Activated naive CD8-positive, alpha-beta T cell treated with anti-CD3 and anti-CD28 coated beads, Interleukin-2, amount 10 ng/mL, durations not matched to agents 7 days and 5 days (primary cell): ENCODE data around the gene FOSL2. TPM values are rescaled to one million over a fixed set of nuclear protein-coding genes. Genes with fewer than 3 reads are reported as not detected.

Experiments
- ATAC-seq: fragments of 150-1000 bp; cut with Tn5 transposase; one replicate; pipeline ENCODE4 v1.10.0; 2021; ENCODE audit warnings: low read depth, moderate library complexity
- POLR2A ChIA-PET: fragments of 350-600 bp; sonication (Branson Sonifier 250); formaldehyde crosslinking; loops from one replicate; lab custom pipeline; 2021; ENCODE audit warnings: antibody characterized with exemption; lab: Charles Lee
- DNase-seq: peaks from one replicate; pipeline ENCODE4 v3.0.0; 2021
- H3K27ac Mint-ChIP-seq: one replicate; pipeline ENCODE4 v1.8.0; 2022; ENCODE audit warnings: mild to moderate bottlenecking, mixed read lengths
- H3K27me3 Mint-ChIP-seq: one replicate; pipeline ENCODE4 v1.8.0; 2022; ENCODE audit warnings: mild to moderate bottlenecking, moderate library complexity, mixed read lengths
- H3K36me3 Mint-ChIP-seq: one replicate; pipeline ENCODE4 v1.8.0; 2021; ENCODE audit warnings: mild to moderate bottlenecking, mixed read lengths
- H3K4me1 Mint-ChIP-seq: one replicate; pipeline ENCODE4 v1.8.0; 2021; ENCODE audit warnings: mixed read lengths
- H3K4me3 Mint-ChIP-seq: one replicate; pipeline ENCODE4 v1.8.0; 2022; ENCODE audit warnings: mild to moderate bottlenecking, moderate library complexity, mixed read lengths
- H3K9me3 Mint-ChIP-seq: one replicate; pipeline ENCODE4 v1.8.0; 2021; ENCODE audit warnings: mixed read lengths
- total RNA-seq, 2 experiments: library from RNA; stranded (reverse); gene quantifications; one replicate each; pipeline ENCODE4 v1.2.3, GENCODE V29; 2021

Gene FOSL2
- total RNA-seq, 2 experiments from 2014 or later = 24.9 to 30.1 TPM

DNA sequence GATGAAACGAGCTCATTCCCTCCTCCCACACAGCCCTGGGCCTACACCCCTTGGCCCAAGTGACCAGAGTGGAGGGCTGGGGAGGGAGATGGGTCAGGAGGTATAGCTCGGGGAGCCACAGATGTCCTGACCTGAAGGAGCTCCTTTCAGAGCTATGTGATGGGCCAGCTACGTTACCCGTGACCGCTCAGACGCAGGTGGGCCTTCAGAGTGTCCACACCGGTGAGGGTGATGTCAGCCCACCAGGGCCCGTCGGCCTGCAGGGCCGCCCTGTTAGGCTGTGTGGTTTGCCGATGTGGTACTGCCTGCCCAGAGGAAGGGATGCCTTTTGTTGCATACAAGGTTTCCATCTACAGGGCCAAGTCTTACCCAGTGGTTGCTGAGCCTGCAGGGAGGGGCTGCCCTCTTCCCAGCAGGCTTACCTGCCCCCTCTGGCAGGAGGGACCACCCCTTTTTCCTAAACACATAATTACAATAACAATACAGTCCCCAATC lies 41.8 kb upstream of the FOSL2 start:
- DNase-seq (peak; percentile 28), ATAC-seq (no peak)
- Mint-ChIP-seq H3K36me3 (no peaks in the 10 kb centered on the region), H3K27ac (no peak overlapping the region), H3K4me1 (peaks cover 9% of the 10 kb centered on the region), H3K9me3 (no peaks in the 10 kb centered on the region), H3K27me3 (no peaks in the 10 kb centered on the region), H3K4me3 (no peak overlapping the region)
- POLR2A ChIA-PET = interaction anchor here (1.3 to 1.6 kb wide), 2 partner anchors 8 to 9 kb away, joined by 3 to 5 read pairs; no protein-coding TSS in a partner anchor

DNA sequence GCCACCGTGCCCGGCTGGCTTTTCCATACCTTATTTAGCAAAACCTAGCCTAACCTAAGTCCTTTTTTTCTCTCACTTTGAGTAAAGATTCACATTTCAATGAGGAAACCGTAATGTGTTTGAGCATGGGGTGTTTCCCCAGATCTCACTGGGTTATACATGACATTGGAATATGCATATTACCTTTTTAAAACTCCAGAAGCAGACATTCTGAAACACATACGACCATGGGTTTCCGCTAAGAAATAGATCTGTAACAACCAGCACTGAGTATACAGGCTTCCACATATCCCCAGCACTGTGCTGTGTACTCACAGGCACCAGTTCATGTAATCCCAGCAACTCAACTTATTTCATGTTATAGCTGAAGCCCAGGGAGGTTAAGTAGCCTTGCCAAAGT lies 41.0 kb upstream of the FOSL2 start:
- DNase-seq = no peak
- Mint-ChIP-seq H3K4me1 (peaks cover 9% of the 10 kb centered on the region), H3K27me3 (no peaks in the 10 kb centered on the region), H3K27ac (no peak overlapping the region), H3K36me3 (no peaks in the 10 kb centered on the region), H3K4me3 (no peak overlapping the region), H3K9me3 (no peaks in the 10 kb centered on the region)
- POLR2A ChIA-PET = no interaction called here
- no peak for ATAC-seq

DNA sequence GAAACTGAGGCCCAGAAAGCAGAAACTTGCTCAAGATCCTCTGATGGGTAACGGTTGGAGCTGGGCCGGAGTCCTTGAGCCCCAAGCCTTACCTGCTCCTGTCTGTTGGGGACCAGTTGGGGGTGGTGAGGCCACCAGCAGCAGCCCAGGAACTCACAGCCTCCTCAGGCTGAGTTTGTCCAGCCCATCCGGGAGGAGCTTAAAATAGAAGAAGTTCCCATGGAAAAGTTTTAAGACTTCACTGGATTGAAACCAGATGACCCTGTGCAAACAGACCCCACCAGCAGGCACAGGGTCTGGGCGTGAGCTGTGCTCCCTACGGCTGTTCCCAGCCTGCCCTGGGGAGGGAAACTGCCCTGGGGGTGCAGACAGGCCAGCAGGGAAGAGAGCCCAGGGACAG lies 40.6 kb upstream of the FOSL2 start:
- Mint-ChIP-seq H3K27me3 (no peaks in the 10 kb centered on the region), H3K4me1 (peaks cover 9% of the 10 kb centered on the region), H3K4me3 (no peak overlapping the region), H3K9me3 (no peaks in the 10 kb centered on the region), H3K27ac (no peak overlapping the region), H3K36me3 (no peaks in the 10 kb centered on the region)
- DNase-seq (no peak), ATAC-seq (no peak)
- POLR2A ChIA-PET = no interaction called here

DNA sequence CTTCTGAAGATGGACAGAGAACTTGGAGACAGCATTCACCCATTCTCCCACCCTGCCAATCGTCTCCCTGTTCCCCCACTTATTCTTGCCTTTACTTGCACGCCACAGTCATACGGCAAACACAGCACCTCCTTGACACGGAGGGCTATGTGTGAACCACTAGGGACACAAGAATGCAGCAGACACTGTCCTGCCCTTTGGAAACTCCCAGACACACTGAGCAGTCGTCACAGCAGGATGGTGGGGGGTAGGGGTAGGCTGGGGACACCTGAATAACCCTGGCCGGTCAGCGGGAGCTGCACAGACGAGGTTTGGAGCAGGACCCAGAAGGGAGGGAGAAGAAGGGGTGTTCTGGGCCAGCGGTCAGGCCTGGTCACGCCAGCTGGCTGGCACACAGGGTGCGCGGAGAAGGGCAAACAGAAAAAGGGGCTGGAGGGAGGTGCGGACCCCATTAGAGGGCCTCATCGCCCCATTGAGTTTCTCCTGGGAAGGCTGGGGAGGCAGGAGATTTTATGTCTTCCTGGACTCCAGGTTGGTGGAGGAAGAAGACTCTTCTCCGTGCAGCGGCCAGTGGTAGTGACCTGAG lies 40.0 kb upstream of the FOSL2 start:
- ATAC-seq (no peak), DNase-seq (peak; percentile 25)
- H3K27ac Mint-ChIP-seq = no peak overlapping the region
- H3K4me3 Mint-ChIP-seq = no peak overlapping the region
- no peaks in the 10 kb centered on the region for H3K27me3 Mint-ChIP-seq
- H3K36me3 Mint-ChIP-seq = no peaks in the 10 kb centered on the region
- peaks cover 6% of the 10 kb centered on the region for H3K4me1 Mint-ChIP-seq
- no peaks in the 10 kb centered on the region for H3K9me3 Mint-ChIP-seq
- POLR2A ChIA-PET = no interaction called here

DNA sequence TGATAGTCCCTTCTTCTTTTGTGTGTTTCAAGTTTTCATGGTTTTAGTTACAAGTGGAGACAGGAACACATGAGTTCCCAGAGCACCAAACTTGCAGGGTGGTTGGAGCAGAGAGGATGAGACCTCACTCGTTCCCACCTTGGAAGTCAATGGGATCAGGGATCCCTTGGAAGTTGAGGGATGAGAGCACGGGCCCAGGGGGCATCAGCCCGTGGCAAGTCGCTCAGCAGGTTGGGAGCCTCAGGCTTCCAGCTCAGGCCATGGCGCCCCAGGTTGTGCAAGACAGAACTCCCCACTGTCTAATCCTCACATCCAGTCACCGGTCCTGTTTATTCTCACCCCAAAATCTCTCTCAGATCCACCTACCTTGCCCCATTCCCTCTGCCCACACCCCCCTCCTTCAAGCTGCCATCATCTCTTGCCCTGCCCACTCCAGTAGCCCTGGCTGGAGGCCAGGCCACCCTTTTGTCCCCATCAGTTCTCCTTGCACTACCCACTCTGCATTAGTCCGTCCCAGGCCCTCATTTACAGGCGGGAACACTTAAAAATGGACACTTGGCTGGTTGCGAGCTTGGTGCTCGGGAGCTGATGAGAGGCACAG lies 37.6 kb upstream of the FOSL2 start:
- Mint-ChIP-seq H3K27me3 (no peaks in the 10 kb centered on the region), H3K4me1 (peaks cover 19% of the 10 kb centered on the region)

DNA sequence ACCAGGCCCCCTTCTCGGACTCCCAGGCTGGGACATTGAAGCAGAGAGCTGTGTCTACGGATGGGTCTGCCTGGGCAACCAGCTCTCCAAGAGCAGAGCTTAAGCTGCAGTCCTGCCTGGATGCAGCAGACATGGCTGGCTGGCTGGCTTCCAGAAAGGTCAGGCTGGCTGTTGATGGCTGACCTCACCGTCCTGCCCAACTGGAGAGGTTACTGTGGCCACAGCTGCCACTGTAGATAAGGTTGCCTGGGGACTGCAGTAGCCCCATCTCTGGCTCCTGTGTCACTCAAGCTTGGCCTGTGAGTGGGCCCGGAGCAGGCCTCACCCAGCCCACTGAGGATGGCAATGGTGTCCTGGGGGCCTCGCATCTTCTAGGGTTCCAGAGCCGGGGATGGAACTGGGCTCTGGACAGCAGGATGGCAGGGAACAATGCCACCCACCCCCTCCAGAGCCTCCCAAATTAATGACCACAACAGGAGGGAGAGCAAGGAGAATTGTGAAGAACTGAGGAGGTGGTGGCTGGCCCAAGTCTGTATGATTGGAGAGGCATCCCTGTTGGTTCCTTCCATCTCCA lies 37.0 kb upstream of the FOSL2 start:
- H3K27me3 Mint-ChIP-seq = no peaks in the 10 kb centered on the region
- H3K4me3 Mint-ChIP-seq = no peak overlapping the region
- POLR2A ChIA-PET = interaction anchor here (2.6 kb wide), 1 partner anchor 36 kb away, joined by 13 read pairs; no protein-coding TSS in a partner anchor
- H3K9me3 Mint-ChIP-seq = no peaks in the 10 kb centered on the region
- peaks cover 22% of the 10 kb centered on the region for H3K4me1 Mint-ChIP-seq
- DNase-seq (peak; percentile 27), ATAC-seq (no peak)
- H3K27ac Mint-ChIP-seq = peak overlapping the region; percentile 64
- no peaks in the 10 kb centered on the region for H3K36me3 Mint-ChIP-seq

More for the DNA sequence above, 37.6 kb upstream of the FOSL2 start:
- ATAC-seq (no peak), DNase-seq (peak; percentile 26)
- Mint-ChIP-seq H3K27ac (no peak overlapping the region), H3K36me3 (no peaks in the 10 kb centered on the region), H3K9me3 (no peaks in the 10 kb centered on the region), H3K4me3 (no peak overlapping the region)
- POLR2A ChIA-PET = interaction anchor here (2.6 kb wide), 1 partner anchor 36 kb away, joined by 13 read pairs; no protein-coding TSS in a partner anchor

DNA sequence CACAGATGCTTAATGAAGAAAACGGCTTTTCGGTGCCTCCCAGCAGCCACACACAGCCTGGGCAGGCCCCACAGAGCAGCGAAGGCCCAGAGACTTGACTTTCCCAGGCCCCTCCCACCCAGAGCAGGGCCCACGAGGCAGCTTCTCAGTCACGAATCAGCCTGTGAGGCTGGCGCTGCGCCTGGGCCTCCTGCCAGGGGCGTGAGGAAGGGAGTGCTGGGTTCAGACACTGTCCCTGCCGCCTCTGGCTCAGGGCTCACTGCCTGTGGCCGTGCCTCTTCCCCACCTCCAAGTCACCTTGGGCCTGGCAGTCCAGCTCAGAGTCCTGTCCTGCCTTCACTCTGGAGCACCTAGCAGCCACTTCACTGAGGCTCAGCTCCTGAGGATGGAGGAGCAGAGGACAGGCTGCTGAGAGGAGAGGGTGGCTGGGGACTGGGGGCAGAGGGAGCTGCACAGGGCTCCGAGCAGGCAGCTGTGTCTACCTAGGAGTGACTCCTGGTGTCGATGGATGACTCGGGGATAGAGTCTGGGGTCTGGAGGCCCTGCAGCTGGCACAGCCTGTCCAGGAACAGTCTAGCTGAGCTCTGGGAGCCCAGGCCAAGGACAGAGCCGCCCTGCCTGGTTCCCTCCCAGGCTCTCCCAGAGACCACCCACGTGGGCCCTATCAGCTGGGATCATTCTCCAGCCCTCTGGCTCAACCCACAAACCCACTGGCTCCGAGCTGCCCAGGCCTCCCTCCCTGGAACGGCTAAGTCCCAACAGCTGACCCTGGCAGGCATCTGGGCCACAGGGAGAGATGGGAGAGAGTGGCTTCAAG lies 36.4 kb upstream of the FOSL2 start:
- DNase-seq = no peak
- Mint-ChIP-seq H3K4me1 (peaks cover 29% of the 10 kb centered on the region), H3K36me3 (no peaks in the 10 kb centered on the region), H3K4me3 (no peak overlapping the region), H3K9me3 (no peaks in the 10 kb centered on the region), H3K27me3 (no peaks in the 10 kb centered on the region), H3K27ac (peak overlapping the region; percentile 64)
- no peak for ATAC-seq
- POLR2A ChIA-PET = interaction anchor here (1.4 to 2.6 kb wide), 2 partner anchors 10 to 35 kb away, joined by 5 to 13 read pairs; no protein-coding TSS in a partner anchor

DNA sequence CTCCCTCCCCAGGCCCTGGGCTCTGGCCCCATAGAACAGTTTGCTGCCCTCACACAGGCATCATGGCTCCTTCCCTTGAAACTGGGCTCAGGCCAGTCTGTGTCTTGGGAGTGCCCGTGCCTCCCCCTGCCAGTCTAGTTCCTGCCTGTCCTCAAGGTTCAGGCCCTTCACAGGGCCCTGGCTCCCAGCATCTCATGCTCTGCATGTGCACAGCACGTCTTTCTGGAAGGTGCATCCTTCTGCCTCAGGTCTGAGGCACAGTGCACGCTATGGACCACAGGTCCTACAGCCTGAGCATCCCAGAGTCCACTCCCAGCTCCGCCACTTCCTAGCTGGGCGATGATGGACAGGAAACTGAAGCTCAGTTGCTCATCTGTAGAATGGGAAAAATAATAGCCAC lies 35.6 kb upstream of the FOSL2 start:
- H3K4me1 Mint-ChIP-seq = peaks cover 33% of the 10 kb centered on the region
- H3K27me3 Mint-ChIP-seq = no peaks in the 10 kb centered on the region
- H3K4me3 Mint-ChIP-seq = no peak overlapping the region
- ATAC-seq (no peak), DNase-seq (no peak)
- H3K27ac Mint-ChIP-seq = peak overlapping the region; percentile 58
- no peaks in the 10 kb centered on the region for H3K9me3 Mint-ChIP-seq
- H3K36me3 Mint-ChIP-seq = no peaks in the 10 kb centered on the region
- POLR2A ChIA-PET = interaction anchor here (0.6 to 2.6 kb wide), 3 partner anchors 10 to 34 kb away, joined by 3 to 13 read pairs (median 5); no protein-coding TSS in a partner anchor

DNA sequence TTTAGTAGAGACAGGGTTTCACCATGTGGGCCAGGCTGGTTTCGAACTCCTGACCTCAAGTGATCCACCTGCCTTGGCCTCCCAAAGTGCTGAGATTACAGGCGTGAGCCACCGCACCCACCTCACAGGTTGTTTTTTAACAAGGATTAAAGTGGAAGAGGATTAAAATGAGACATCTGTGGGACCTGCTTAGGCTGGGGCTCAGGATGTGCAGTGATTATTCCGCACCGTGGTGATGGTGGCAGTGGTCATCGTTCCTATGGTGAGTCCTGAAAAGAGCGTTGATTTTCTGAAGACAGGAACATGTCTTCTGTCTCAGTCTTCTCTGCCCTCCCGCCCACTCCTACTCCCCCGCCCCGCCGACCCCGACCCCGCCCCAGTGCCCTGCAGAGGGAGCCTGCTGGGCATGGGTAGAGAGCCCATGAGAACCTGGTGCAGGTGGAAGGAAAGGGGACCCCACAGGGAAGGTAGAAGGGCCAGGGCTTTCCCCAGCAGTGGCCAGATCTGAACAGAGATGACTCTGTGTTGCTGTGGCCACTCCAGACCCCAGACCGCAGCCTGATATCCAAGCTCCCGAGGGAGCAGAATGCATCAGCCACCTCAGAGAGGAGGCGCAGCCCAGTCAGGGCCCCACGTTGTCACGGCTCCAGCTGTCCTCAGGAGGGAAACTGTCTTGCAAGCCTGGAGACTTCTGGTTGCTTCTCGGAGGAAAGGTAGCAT lies 34.5 kb upstream of the FOSL2 start:
- POLR2A ChIA-PET = interaction anchor here (1.2 to 2.6 kb wide), 3 partner anchors 8 to 33 kb away, joined by 3 to 13 read pairs (median 5); no protein-coding TSS in a partner anchor
- peak overlapping the region; percentile 99 for H3K27ac Mint-ChIP-seq
- H3K9me3 Mint-ChIP-seq = no peaks in the 10 kb centered on the region
- no peak overlapping the region for H3K4me3 Mint-ChIP-seq
- no peaks in the 10 kb centered on the region for H3K36me3 Mint-ChIP-seq
- H3K4me1 Mint-ChIP-seq = peaks cover 37% of the 10 kb centered on the region
- no peak for ATAC-seq
- DNase-seq = no peak
- peaks cover 4% of the 10 kb centered on the region for H3K27me3 Mint-ChIP-seq

DNA sequence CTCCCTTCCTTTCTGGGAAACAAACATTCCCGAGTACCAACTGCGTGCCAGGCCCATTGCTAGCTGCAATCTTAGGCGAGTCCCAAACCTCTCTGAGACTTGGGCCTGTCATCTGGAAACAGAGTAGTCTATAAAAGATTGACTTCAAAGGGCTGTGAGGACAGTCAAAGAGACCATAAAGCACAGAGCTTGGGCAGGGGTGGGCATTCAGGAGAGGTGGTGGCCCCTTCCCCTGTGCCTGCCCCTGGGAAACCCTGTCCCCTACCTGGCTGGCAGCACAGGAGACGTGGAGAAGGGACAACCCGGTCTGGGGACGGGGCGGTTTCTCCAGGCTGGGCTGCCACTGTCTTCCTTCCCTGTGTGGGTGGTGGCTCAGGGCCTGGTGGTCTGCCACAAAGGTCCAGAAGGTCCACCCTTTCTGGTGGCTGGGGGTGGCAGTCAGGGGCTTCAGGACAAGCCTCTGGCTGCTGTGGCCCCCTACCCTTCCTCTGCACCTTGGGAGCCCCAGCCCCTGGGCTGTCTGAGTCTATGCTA lies 33.9 kb upstream of the FOSL2 start:
- Mint-ChIP-seq H3K4me1 (peaks cover 37% of the 10 kb centered on the region), H3K27me3 (peaks cover 6% of the 10 kb centered on the region), H3K36me3 (no peaks in the 10 kb centered on the region), H3K27ac (peak overlapping the region; percentile 99), H3K4me3 (peak overlapping the region; percentile 84), H3K9me3 (no peaks in the 10 kb centered on the region)
- ATAC-seq = peak; percentile 4
- POLR2A ChIA-PET = interaction anchor here (1.2 to 1.6 kb wide), 3 partner anchors 8 to 12 kb away, joined by 3 to 5 read pairs (median 3); no protein-coding TSS in a partner anchor
- DNase-seq = no peak

DNA sequence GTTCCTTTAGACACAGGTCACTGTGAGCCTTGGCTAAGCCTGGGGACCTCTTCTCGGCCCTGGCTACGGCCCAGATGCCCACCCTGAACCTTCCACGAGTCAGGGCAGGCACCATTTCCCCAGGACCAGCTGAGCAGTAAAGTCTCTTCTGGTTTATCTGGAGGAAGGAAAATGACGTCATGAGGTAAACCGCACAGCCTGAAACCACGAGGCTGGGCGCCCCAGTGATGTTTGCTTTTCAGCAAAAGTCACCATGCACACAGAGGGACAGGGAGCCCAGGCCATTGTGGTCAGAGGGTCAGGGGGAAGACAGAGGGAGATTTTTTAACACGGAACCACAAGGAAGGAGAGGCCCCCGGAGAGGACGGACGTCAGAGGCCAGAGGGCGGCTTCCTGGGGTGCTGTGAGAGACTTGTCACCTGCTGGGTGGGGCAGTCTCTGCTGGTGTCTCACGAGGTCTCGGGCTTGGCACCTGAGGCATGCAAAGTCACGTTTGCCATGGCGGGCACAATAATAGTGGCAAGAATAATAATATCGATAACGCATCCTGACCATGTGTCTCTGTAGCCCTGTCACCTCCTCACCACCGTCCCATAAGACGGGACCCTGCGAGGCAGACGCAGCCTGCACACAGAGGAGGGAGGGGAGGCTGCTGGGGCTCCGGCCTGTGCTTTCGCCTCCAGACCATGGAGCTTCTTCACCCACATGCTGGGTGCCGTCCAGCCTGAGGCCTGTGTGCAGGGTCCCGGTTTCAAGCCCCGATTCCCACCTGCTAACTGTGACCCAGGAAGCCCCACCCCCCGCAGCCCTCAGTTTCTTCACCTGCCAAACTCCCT lies 33.2 kb upstream of the FOSL2 start:
- peak; percentile 85 for DNase-seq
- POLR2A ChIA-PET = interaction anchor here (0.8 to 1.7 kb wide), 8 partner anchors 7 to 31 kb away, joined by 3 to 10 read pairs (median 3); no protein-coding TSS in a partner anchor
- ATAC-seq = peak; percentile 82
- H3K27me3 Mint-ChIP-seq = peaks cover 8% of the 10 kb centered on the region
- peak overlapping the region; percentile 99 for H3K27ac Mint-ChIP-seq
- no peaks in the 10 kb centered on the region for H3K9me3 Mint-ChIP-seq
- peak overlapping the region; percentile 84 for H3K4me3 Mint-ChIP-seq
- H3K36me3 Mint-ChIP-seq = peaks cover 2% of the 10 kb centered on the region
- H3K4me1 Mint-ChIP-seq = peaks cover 42% of the 10 kb centered on the region
